Dermis microvascular lymphatic vessel endothelial cell (primary cell): ENCODE measurements around the gene GPR15LG. TPM values are rescaled to one million over a fixed set of nuclear protein-coding genes. Genes with fewer than 3 reads are reported as not detected.
A peak's percentile ranks its signal among the peaks of the same experiment; 100 is the strongest.

Source experiments
- DNase-seq, 2 donors: peaks; one replicate each; pipeline versions ENCODE4 v3.0.0 to v3.0.0-alpha.2; 2010; ENCODE audit warnings: low read depth in 2 of 2
- total RNA-seq: library from RNA; depleted of rRNA; stranded (reverse); fragments of >200 nt; gene quantifications from 2 replicates; pipeline ENCODE4 v1.2.1, GENCODE V29; 2014

GPR15LG gene
- total RNA-seq, 1 donor from 2014 or later = not detected

- DNase-seq = no peak
Observed at GRCh38 chr10:84214046-84214572, 40.5 kb downstream of the GPR15LG start.

GRCh38 chr10:84214612-84215235 is 41.1 kb downstream of the GPR15LG start:
- peak in 1 of 2 donors; percentile 3 for DNase-seq

GRCh38 chr10:84216834-84217233 is 43.2 kb downstream of the GPR15LG start:
- no peak for DNase-seq

- DNase-seq = no peak
Observed at GRCh38 chr10:84217746-84218145, 44.1 kb downstream of the GPR15LG start.

GRCh38 chr10:84221916-84222315 is 48.3 kb downstream of the GPR15LG start:
- no peak for DNase-seq

GRCh38 chr10:84224411-84225028 is 50.9 kb downstream of the GPR15LG start:
- DNase-seq = peak in 1 of 2 donors; percentile 14

- DNase-seq = no peak
Observed at GRCh38 chr10:84225427-84226173, 52.0 kb downstream of the GPR15LG start, which contains the start of gene LRIT2. Gene LRIT2, minus strand, starts transcription at chr10:84225544. Its CDS starts 24 bp downstream, at chr10:84225520.

- DNase-seq = no peak
Observed at GRCh38 chr10:84226616-84227015, 53.0 kb downstream of the GPR15LG start.

GRCh38 chr10:84227810-84228209 is 54.2 kb downstream of the GPR15LG start:
- no peak for DNase-seq

GRCh38 chr10:84230359-84230758 is 56.8 kb downstream of the GPR15LG start:
- DNase-seq = no peak

GRCh38 chr10:84232376-84232775 is 58.8 kb downstream of the GPR15LG start:
- DNase-seq = no peak

- DNase-seq = no peak
Observed at GRCh38 chr10:84233940-84234339, 60.3 kb downstream of the GPR15LG start.

GRCh38 chr10:84234479-84234878 is 60.9 kb downstream of the GPR15LG start:
- no peak for DNase-seq

Other genes with a start within 250 kb of the GPR15LG start
- 177 and 208 TPM in 2 replicates for gene GHITM, start 34.3 kb upstream of the GPR15LG start, total RNA-seq
- gene CDHR1, start 20.7 kb downstream of the GPR15LG start, total RNA-seq = 0.25 and 0.26 TPM in 2 replicates
- gene LRIT2, start 51.7 kb downstream of the GPR15LG start, total RNA-seq = not detected in 2 replicates
- gene LRIT1, start 67.7 kb downstream of the GPR15LG start, total RNA-seq = not detected in 2 replicates
- gene RGR, start 71.3 kb downstream of the GPR15LG start, total RNA-seq = not detected in 2 replicates
- gene CCSER2, start 154.8 kb downstream of the GPR15LG start, total RNA-seq = 15.1 and 15.6 TPM in 2 replicates